Measurements from ENCODE around the gene UST.
"Not testable (repeated sequence)": the region's sequence is repeated elsewhere in the genome, so short reads cannot be mapped to it uniquely, and the experiment has no call there.

UST gene

DNA sequence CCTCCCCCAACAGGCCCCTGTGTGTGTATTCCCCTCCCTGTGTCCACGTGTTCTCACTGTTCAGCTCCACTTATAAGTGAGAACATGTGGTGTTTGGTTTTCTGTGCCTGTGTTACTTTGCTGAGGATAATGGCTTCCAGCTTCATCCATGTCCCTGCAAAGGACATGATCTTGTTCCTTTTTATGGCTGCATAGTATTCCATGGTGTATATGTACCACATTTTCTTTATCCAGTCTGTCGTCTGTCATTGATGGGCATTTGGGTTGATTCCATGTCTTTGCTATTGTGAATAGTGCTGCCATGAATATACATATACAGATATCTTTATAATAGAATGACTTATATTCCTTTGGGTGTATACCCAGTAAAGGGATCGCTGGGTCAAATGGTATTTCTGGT is 106.3 kb downstream of the UST start:
- H3K27ac ChIP-seq (replicated peaks; ENCODE audit: low read length); H2BK15ac ChIP-seq (ENCODE audit: low read length); H4K8ac ChIP-seq (ENCODE audit: low read depth, low read length); H3K4me2 ChIP-seq (ENCODE audit: insufficient read depth, low read length, poor library complexity, severe bottlenecking); H2AFZ ChIP-seq (ENCODE audit: low read length); H3K4ac ChIP-seq (ENCODE audit: low read length); H3K23ac ChIP-seq (ENCODE audit: low read depth, low read length, poor library complexity); H2BK120ac ChIP-seq (ENCODE audit: low read depth, low read length); DNase-seq (ENCODE audit: low spot score); H2BK5ac ChIP-seq (ENCODE audit: low read length); H3K14ac ChIP-seq (ENCODE audit: low read length); H3K79me1 ChIP-seq (ENCODE audit: low read depth, low read length); H3K18ac ChIP-seq (ENCODE audit: low read length); H3K27me3 ChIP-seq (ENCODE audit: control insufficient read depth in 3 of 3, insufficient read depth in 3 of 3, low read depth in 1 of 3, low read length in 3 of 3); H3K9ac ChIP-seq (ENCODE audit: low read depth, low read length, poor library complexity); H4K91ac ChIP-seq (ENCODE audit: low read depth, low read length, poor library complexity); H3K36me3 ChIP-seq (replicated peaks in 1 of 2; ENCODE audit: control insufficient read depth in 2 of 2, insufficient read depth in 2 of 2, low read length in 2 of 2); H2AK5ac ChIP-seq (ENCODE audit: low read depth, low read length); H3K9me3 ChIP-seq (replicated peaks in 1 of 2; ENCODE audit: control insufficient read depth in 2 of 2, insufficient read depth in 1 of 2, low read depth in 1 of 2, low read length in 2 of 2); H3K4me3 ChIP-seq (ENCODE audit: low read length in 2 of 2); H2BK12ac ChIP-seq (ENCODE audit: low read length): not testable (repeated sequence)
- H3K4me1 ChIP-seq (ENCODE audit: control insufficient read depth in 2 of 2, insufficient read depth in 1 of 2, low read depth in 1 of 2, low read length in 2 of 2) = peaks cover 3 to 15% of the 10 kb centered on the region in 2 donors
- WGBS, 2 donors (ENCODE audit: extremely low coverage in 2 of 2, insufficient read length in 2 of 2, insufficient replicate concordance in 1 of 2) = no CpG with 5 or more reads among the region's 3 CpGs

DNA sequence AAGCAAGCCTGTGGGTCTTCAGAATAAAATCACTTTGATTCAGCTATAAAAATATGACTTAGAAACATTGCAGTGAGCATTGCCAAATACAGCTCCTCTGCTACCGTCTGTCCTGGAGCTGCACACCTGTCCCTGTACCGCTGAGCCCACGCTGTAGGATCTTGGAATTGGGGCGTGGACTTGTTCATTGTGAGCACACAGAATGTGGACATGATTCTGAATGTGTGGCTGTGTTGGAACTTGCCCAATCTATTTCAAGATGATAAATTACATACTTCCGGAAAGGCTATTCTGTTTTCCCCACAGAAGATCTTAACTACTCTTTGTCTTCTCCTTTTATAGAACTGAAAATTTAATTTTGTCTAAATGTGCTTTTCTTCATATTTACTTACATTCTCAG is 107.3 kb downstream of the UST start:
- H2BK15ac ChIP-seq (ENCODE audit: low read length) = no peak overlapping the region
- H3K36me3 ChIP-seq (replicated peaks in 1 of 2; ENCODE audit: control insufficient read depth in 2 of 2, insufficient read depth in 2 of 2, low read length in 2 of 2) = no peaks in the 10 kb centered on the region
- H3K4me1 ChIP-seq (ENCODE audit: control insufficient read depth in 2 of 2, insufficient read depth in 1 of 2, low read depth in 1 of 2, low read length in 2 of 2) = peaks cover 3 to 12% of the 10 kb centered on the region in 2 donors
- H2BK12ac ChIP-seq (ENCODE audit: low read length) = no peak overlapping the region
- no peak overlapping the region for H2AFZ ChIP-seq (ENCODE audit: low read length)
- H4K8ac ChIP-seq (ENCODE audit: low read depth, low read length) = no peak overlapping the region
- no peak overlapping the region for H3K14ac ChIP-seq (ENCODE audit: low read length)
- no peaks in the 10 kb centered on the region for H3K79me1 ChIP-seq (ENCODE audit: low read depth, low read length)
- no peak overlapping the region for H2AK5ac ChIP-seq (ENCODE audit: low read depth, low read length)
- H3K9me3 ChIP-seq (replicated peaks in 1 of 2; ENCODE audit: control insufficient read depth in 2 of 2, insufficient read depth in 1 of 2, low read depth in 1 of 2, low read length in 2 of 2) = no peaks in the 10 kb centered on the region
- no peak overlapping the region for H3K4me2 ChIP-seq (ENCODE audit: insufficient read depth, low read length, poor library complexity, severe bottlenecking)
- no peak overlapping the region for H3K23ac ChIP-seq (ENCODE audit: low read depth, low read length, poor library complexity)
- H3K9ac ChIP-seq (ENCODE audit: low read depth, low read length, poor library complexity) = no peak overlapping the region
- H2BK120ac ChIP-seq (ENCODE audit: low read depth, low read length) = no peak overlapping the region
- no CpG with 5 or more reads among the region's 5 CpGs for WGBS, 2 donors (ENCODE audit: extremely low coverage in 2 of 2, insufficient read length in 2 of 2, insufficient replicate concordance in 1 of 2)
- DNase-seq (ENCODE audit: low spot score) = no peak
- no peak overlapping the region for H3K27ac ChIP-seq (replicated peaks; ENCODE audit: low read length)
- no peaks in the 10 kb centered on the region for H3K27me3 ChIP-seq (ENCODE audit: control insufficient read depth in 3 of 3, insufficient read depth in 3 of 3, low read depth in 1 of 3, low read length in 3 of 3)
- no peak overlapping the region for H3K4me3 ChIP-seq (ENCODE audit: low read length in 2 of 2)
- no peak overlapping the region for H3K4ac ChIP-seq (ENCODE audit: low read length)
- no peak overlapping the region for H3K18ac ChIP-seq (ENCODE audit: low read length)
- no peak overlapping the region for H2BK5ac ChIP-seq (ENCODE audit: low read length)
- no peak overlapping the region for H4K91ac ChIP-seq (ENCODE audit: low read depth, low read length, poor library complexity)

DNA sequence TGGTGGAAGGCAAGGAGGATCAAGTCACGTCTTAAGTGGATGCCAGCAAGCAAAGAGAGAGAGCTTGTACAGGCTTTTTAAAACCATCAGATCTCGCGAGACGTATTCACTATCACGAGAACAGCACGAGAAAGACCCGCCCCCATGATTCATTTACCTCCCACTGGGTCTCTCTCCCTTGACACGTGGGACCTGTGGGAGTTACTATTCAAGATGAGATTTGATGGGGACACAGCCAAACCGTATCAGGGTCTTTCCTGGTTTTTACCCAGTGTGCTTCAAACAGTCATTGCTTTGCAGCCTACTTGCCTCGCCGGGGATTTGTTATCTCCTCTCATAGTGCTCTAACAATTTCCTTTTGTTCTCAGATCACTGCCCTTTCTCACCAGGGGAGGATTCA is 108.2 kb downstream of the UST start:
- Histone ChIP-seq H3K4me3 (ENCODE audit: low read length in 2 of 2) (no peak overlapping the region), H3K4me1 (ENCODE audit: control insufficient read depth in 2 of 2, insufficient read depth in 1 of 2, low read depth in 1 of 2, low read length in 2 of 2) (peaks cover 3 to 12% of the 10 kb centered on the region in 2 donors), H3K4me2 (ENCODE audit: insufficient read depth, low read length, poor library complexity, severe bottlenecking) (no peak overlapping the region), H2AFZ (ENCODE audit: low read length) (no peak overlapping the region), H2BK120ac (ENCODE audit: low read depth, low read length) (no peak overlapping the region), H3K9me3 (replicated peaks in 1 of 2; ENCODE audit: control insufficient read depth in 2 of 2, insufficient read depth in 1 of 2, low read depth in 1 of 2, low read length in 2 of 2) (no peaks in the 10 kb centered on the region), H3K79me1 (ENCODE audit: low read depth, low read length) (no peaks in the 10 kb centered on the region), H3K23ac (ENCODE audit: low read depth, low read length, poor library complexity) (no peak overlapping the region), H4K91ac (ENCODE audit: low read depth, low read length, poor library complexity) (no peak overlapping the region), H2BK12ac (ENCODE audit: low read length) (no peak overlapping the region), H3K9ac (ENCODE audit: low read depth, low read length, poor library complexity) (no peak overlapping the region), H3K18ac (ENCODE audit: low read length) (no peak overlapping the region), H2BK5ac (ENCODE audit: low read length) (no peak overlapping the region), H3K27ac (replicated peaks; ENCODE audit: low read length) (no peak overlapping the region), H3K27me3 (ENCODE audit: control insufficient read depth in 3 of 3, insufficient read depth in 3 of 3, low read depth in 1 of 3, low read length in 3 of 3) (no peaks in the 10 kb centered on the region), H2AK5ac (ENCODE audit: low read depth, low read length) (no peak overlapping the region), H3K14ac (ENCODE audit: low read length) (no peak overlapping the region), H4K8ac (ENCODE audit: low read depth, low read length) (no peak overlapping the region), H3K36me3 (replicated peaks in 1 of 2; ENCODE audit: control insufficient read depth in 2 of 2, insufficient read depth in 2 of 2, low read length in 2 of 2) (no peaks in the 10 kb centered on the region), H3K4ac (ENCODE audit: low read length) (no peak overlapping the region), H2BK15ac (ENCODE audit: low read length) (no peak overlapping the region)
- WGBS, 2 donors (ENCODE audit: extremely low coverage in 2 of 2, insufficient read length in 2 of 2, insufficient replicate concordance in 1 of 2) = no CpG with 5 or more reads among the region's 11 CpGs
- no peak for DNase-seq (ENCODE audit: low spot score)

DNA sequence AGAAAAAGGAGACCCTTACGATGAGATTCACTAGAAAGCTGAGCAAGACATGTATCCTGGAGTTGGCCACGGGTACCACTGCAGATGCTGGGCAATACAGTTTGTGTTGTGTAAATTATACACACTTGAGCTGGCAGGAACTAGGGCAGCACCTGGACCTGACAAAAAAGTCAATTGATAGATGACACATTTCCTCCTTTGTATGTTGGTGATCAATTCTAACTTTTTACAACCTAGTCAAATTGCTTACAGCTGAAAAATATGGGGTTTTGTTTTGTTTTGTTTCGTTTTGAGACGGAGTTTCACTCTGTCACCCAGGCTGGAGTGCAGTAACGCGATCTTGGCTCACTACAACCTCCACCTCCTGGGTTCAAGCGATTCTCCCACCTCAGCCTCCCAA is 108.9 kb downstream of the UST start:
- Histone ChIP-seq H4K8ac (ENCODE audit: low read depth, low read length) (no peak overlapping the region), H2BK12ac (ENCODE audit: low read length) (no peak overlapping the region), H3K9ac (ENCODE audit: low read depth, low read length, poor library complexity) (no peak overlapping the region), H2BK15ac (ENCODE audit: low read length) (no peak overlapping the region), H2AK5ac (ENCODE audit: low read depth, low read length) (no peak overlapping the region), H3K27me3 (ENCODE audit: control insufficient read depth in 3 of 3, insufficient read depth in 3 of 3, low read depth in 1 of 3, low read length in 3 of 3) (no peaks in the 10 kb centered on the region), H2BK120ac (ENCODE audit: low read depth, low read length) (no peak overlapping the region), H3K27ac (replicated peaks; ENCODE audit: low read length) (no peak overlapping the region), H2BK5ac (ENCODE audit: low read length) (no peak overlapping the region), H3K9me3 (replicated peaks in 1 of 2; ENCODE audit: control insufficient read depth in 2 of 2, insufficient read depth in 1 of 2, low read depth in 1 of 2, low read length in 2 of 2) (no peaks in the 10 kb centered on the region), H2AFZ (ENCODE audit: low read length) (no peak overlapping the region), H3K18ac (ENCODE audit: low read length) (no peak overlapping the region), H3K4me2 (ENCODE audit: insufficient read depth, low read length, poor library complexity, severe bottlenecking) (no peak overlapping the region), H3K14ac (ENCODE audit: low read length) (no peak overlapping the region), H3K4me3 (ENCODE audit: low read length in 2 of 2) (no peak overlapping the region), H3K36me3 (replicated peaks in 1 of 2; ENCODE audit: control insufficient read depth in 2 of 2, insufficient read depth in 2 of 2, low read length in 2 of 2) (no peaks in the 10 kb centered on the region), H3K23ac (ENCODE audit: low read depth, low read length, poor library complexity) (no peak overlapping the region), H4K91ac (ENCODE audit: low read depth, low read length, poor library complexity) (no peak overlapping the region), H3K4me1 (ENCODE audit: control insufficient read depth in 2 of 2, insufficient read depth in 1 of 2, low read depth in 1 of 2, low read length in 2 of 2) (peaks cover 3 to 12% of the 10 kb centered on the region in 2 donors), H3K4ac (ENCODE audit: low read length) (no peak overlapping the region), H3K79me1 (ENCODE audit: low read depth, low read length) (no peaks in the 10 kb centered on the region)
- DNase-seq (ENCODE audit: low spot score) = no peak
- no CpG with 5 or more reads among the region's 7 CpGs for WGBS, 2 donors (ENCODE audit: extremely low coverage in 2 of 2, insufficient read length in 2 of 2, insufficient replicate concordance in 1 of 2)
